NT2/D1 (cell line): ENCODE measurements around the gene EPS8L1.

Experiments used
- SUZ12 ChIP-seq: IDR thresholded peaks from 2 replicates; pipeline ENCODE4 v1.6.1; 2011; ENCODE audit not compliant: insufficient read length, insufficient read depth; ENCODE audit errors: extremely low read depth
- YY1 ChIP-seq: IDR thresholded peaks from 2 replicates; pipeline ENCODE4 v1.6.1; 2011; ENCODE audit not compliant: insufficient read length, insufficient read depth
- ZNF274 ChIP-seq: IDR thresholded peaks from 2 replicates; pipeline ENCODE4 v1.6.1; 2011; ENCODE audit warnings: mild to moderate bottlenecking, low read depth, low read length

DNA sequence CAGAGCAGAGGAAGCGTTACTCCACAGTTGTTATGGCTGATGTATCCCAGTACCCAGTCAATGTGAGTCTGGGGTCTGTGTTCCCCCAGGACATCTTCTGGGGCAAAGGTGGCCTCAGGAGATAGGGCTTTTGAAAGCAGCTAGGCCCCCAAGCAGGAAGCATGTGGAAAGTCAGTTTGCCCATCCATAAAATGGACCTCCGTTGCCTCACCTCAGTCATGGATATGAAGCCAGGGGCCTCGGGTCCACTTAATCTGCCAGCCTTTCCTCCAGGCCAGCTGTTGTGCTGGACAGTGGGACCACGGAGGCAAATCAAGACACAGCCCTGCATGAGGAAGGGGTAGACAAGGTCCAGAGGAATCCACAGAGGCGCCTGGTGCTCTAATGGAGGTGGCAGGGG is 3.3 kb downstream of the EPS8L1 start:
- no peak for TF ChIP-seq YY1
- no peak for TF ChIP-seq SUZ12
- no peak for TF ChIP-seq ZNF274
